SK-N-SH treated with all-trans-retinoic acid at 6 μM for 48 hours (cell line): Measurements from ENCODE around the gene DYRK1B.

Experiments used
- ARNTL ChIP-seq: fragments of 450-650 bp; formaldehyde crosslinking; IDR thresholded peaks from 2 replicates; pipeline ENCODE4 v1.5.0; 2020; ENCODE audit warnings: low read depth, mild to moderate bottlenecking, moderate library complexity, borderline replicate concordance
- BACH2 ChIP-seq: fragments of 250-450 bp; sonication (Bioruptor Pico); IDR thresholded peaks from 2 replicates; pipeline ENCODE4 v1.9.0; 2021; ENCODE audit warnings: mild to moderate bottlenecking, borderline replicate concordance
- CSDC2 ChIP-seq: fragments of 250-450 bp; sonication (Bioruptor Pico); IDR thresholded peaks from 2 replicates; pipeline ENCODE4 v1.5.0; 2020; ENCODE audit warnings: mild to moderate bottlenecking, moderate library complexity
- GLIS3 ChIP-seq: fragments of 250-450 bp; sonication (Bioruptor Pico); IDR thresholded peaks from 2 replicates; pipeline ENCODE4 v1.5.0; 2020; ENCODE audit warnings: mild to moderate bottlenecking, moderate library complexity
- OSR1 ChIP-seq: fragments of 250-450 bp; sonication (Bioruptor Pico); IDR thresholded peaks from 2 replicates; pipeline ENCODE4 v1.8.0; 2022; ENCODE audit warnings: moderate library complexity, mild to moderate bottlenecking, inconsistent platforms
- POU6F1 ChIP-seq: fragments of 250-450 bp; sonication (Bioruptor Pico); IDR thresholded peaks from 2 replicates; pipeline ENCODE4 v1.8.0; 2021; ENCODE audit warnings: low read depth, mild to moderate bottlenecking, moderate library complexity, borderline replicate concordance
- TOX ChIP-seq: fragments of 250-450 bp; sonication (Bioruptor Pico); IDR thresholded peaks from 2 replicates; pipeline ENCODE4 v1.8.0; 2021; ENCODE audit warnings: mild to moderate bottlenecking, moderate library complexity, borderline replicate concordance
- ZC3H10 ChIP-seq: fragments of 250-450 bp; sonication (Bioruptor Pico); IDR thresholded peaks from 2 replicates; pipeline ENCODE4 v1.5.1; 2021; ENCODE audit warnings: mild to moderate bottlenecking, moderate library complexity
- ZFP3 ChIP-seq: fragments of 250-450 bp; sonication (Bioruptor Pico); IDR thresholded peaks from 2 replicates; pipeline ENCODE4 v1.5.0; 2020; ENCODE audit warnings: mild to moderate bottlenecking, moderate library complexity

GRCh38 chr19:39833464-39834286 lies at the start of gene DYRK1B:
- no peak for TF ChIP-seq TOX
- no peak for TF ChIP-seq CSDC2 (CRISPR knock-in tag)
- no peak for TF ChIP-seq ZC3H10 (CRISPR knock-in tag)
- no peak for TF ChIP-seq OSR1 (CRISPR knock-in tag)
- peak; percentile 76; the same call in 1 of the 2 replicates for TF ChIP-seq GLIS3 (CRISPR knock-in tag)
- TF ChIP-seq BACH2 (CRISPR knock-in tag), result no peak
- no peak for TF ChIP-seq ARNTL (CRISPR knock-in tag)
- TF ChIP-seq ZFP3 (CRISPR knock-in tag), result no peak
- no peak for TF ChIP-seq POU6F1
